A549 (cell line): ENCODE results near the gene FGF14. TPM values are rescaled to one million over a fixed set of nuclear protein-coding genes. Genes with fewer than 3 reads are reported as not detected.

ENCODE experiments used
- ATAC-seq, 2 experiments: fragments of 200-7000 bp in 1 of 2; fragments of >200 bp in 1 of 2; cut with Nextera tagmentation in 1 of 2; cut with Tn5 transposase in 1 of 2; 3 replicates each; pipeline versions ENCODE4 v1.8.0 to v1.9.1; 2018 to 2020; ENCODE audit warnings: mild to moderate bottlenecking in 1 of 2, moderate library complexity in 1 of 2
- CTCF ChIA-PET: fragments of 300-600 bp; sonication (Branson Sonifier 250); formaldehyde crosslinking; extraction: SDS; loops from one replicate; lab custom pipeline; 2021; ENCODE audit warnings: antibody characterized with exemption, inconsistent platforms; lab: Yijun Ruan, JAX
- POLR2A ChIA-PET: fragments of 350-600 bp; formaldehyde crosslinking; extraction: SDS; loops from one replicate; lab custom pipeline; 2021; ENCODE audit warnings: antibody characterized with exemption, inconsistent platforms; lab: Yijun Ruan, JAX
- DNase-seq, 2 experiments: peaks; one replicate each; pipeline versions ENCODE4 v3.0.0 to v3.0.0-alpha.2; 2011 to 2016; ENCODE audit warnings: low read depth in 1 of 2, low spot score in 1 of 2
- FAIRE-seq: peaks from 2 replicates; lab custom pipeline; 2011; peaks lifted over from hg19 to GRCh38; lab: Jason Lieb, UNC
- H3K27ac ChIP-seq, 2 experiments: fragments of >200 bp; sonication (Bioruptor Twin); formaldehyde crosslinking; 3 replicates each; pipeline ENCODE4 v1.5.1; 2016 to 2017
- H3K4me1 ChIP-seq: fragments of >200 bp; sonication (Bioruptor Twin); formaldehyde crosslinking; 3 replicates; pipeline ENCODE4 v1.6.1; 2016
- H3K4me2 ChIP-seq: fragments of >200 bp; sonication (Bioruptor Twin); formaldehyde crosslinking; 3 replicates; pipeline ENCODE4 v1.6.1; 2016
- H3K4me3 ChIP-seq: fragments of >200 bp; sonication (Bioruptor Twin); formaldehyde crosslinking; 3 replicates; pipeline ENCODE4 v1.5.1; 2016
- H3K9me3 ChIP-seq: fragments of >200 bp; sonication (Bioruptor Twin); formaldehyde crosslinking; 3 replicates; pipeline ENCODE4 v1.6.1; 2016
- BHLHE40 ChIP-seq: IDR thresholded peaks from 2 replicates; pipeline ENCODE4 v1.6.1; 2012; ENCODE audit warnings: low read depth, low read length, inconsistent platforms
- CBX2 ChIP-seq: fragments of 200-600 bp; sonication (generic); IDR thresholded peaks from 2 replicates; pipeline ENCODE4 v1.6.1; 2016; ENCODE audit warnings: low read depth, mild to moderate bottlenecking, borderline replicate concordance
- CEBPB ChIP-seq, 2 experiments: fragments of >200 bp in 1 of 2; sonication (Bioruptor Twin) in 1 of 2; formaldehyde crosslinking in 1 of 2; IDR thresholded peaks; 2 replicates each; pipeline ENCODE4 v1.6.1; 2012 to 2016
- CHD4 ChIP-seq: fragments of 200-600 bp; sonication (generic); IDR thresholded peaks from 2 replicates; pipeline ENCODE4 v1.6.1; 2016; ENCODE audit warnings: antibody characterized with exemption, mild to moderate bottlenecking, borderline replicate concordance
- FOSL2 ChIP-seq, 2 experiments: fragments of 450-650 bp in 1 of 2; fragments of >200 bp in 1 of 2; sonication (Bioruptor Twin) in 1 of 2; formaldehyde crosslinking; IDR thresholded peaks; 2 replicates each; pipeline versions ENCODE4 v1.5.0 to v1.6.1; 2016 to 2020; ENCODE audit warnings: mild to moderate bottlenecking in 1 of 2, moderate library complexity in 1 of 2
- HOXB5 ChIP-seq: fragments of 250-450 bp; sonication (Bioruptor Pico); IDR thresholded peaks from 2 replicates; pipeline ENCODE4 v1.5.0; 2020; ENCODE audit warnings: mild to moderate bottlenecking, moderate library complexity
- KDM1A ChIP-seq: fragments of 200-600 bp; sonication (generic); IDR thresholded peaks from 2 replicates; pipeline ENCODE4 v1.6.1; 2016; ENCODE audit warnings: low read depth, mild to moderate bottlenecking
- NR3C1 ChIP-seq: fragments of >200 bp; sonication (Bioruptor Twin); formaldehyde crosslinking; IDR thresholded peaks from 3 replicates; pipeline ENCODE4 v1.6.1; 2017
- PHF8 ChIP-seq: fragments of 200-600 bp; sonication (generic); IDR thresholded peaks from 2 replicates; pipeline ENCODE4 v1.6.1; 2016; ENCODE audit warnings: low read depth, mild to moderate bottlenecking, antibody characterized with exemption, moderate library complexity, borderline replicate concordance
- POLR2A ChIP-seq: IDR thresholded peaks from 2 replicates; pipeline ENCODE4 v1.6.1; 2012; ENCODE audit warnings: mild to moderate bottlenecking, low read length
- ZFP36 ChIP-seq: fragments of 450-650 bp; IDR thresholded peaks from 2 replicates; pipeline ENCODE4 v1.6.1; 2014; ENCODE audit warnings: borderline replicate concordance; ENCODE audit not compliant: partially characterized antibody
- ZNF302 ChIP-seq: fragments of 250-450 bp; sonication (Bioruptor Pico); IDR thresholded peaks from 2 replicates; pipeline ENCODE4 v1.9.0; 2021; ENCODE audit warnings: inconsistent platforms, mild to moderate bottlenecking, moderate library complexity
- WGBS: methylation state at CpG from one replicate; pipeline ENCODE4 v1.1.6; 2017; ENCODE audit errors: missing lambda C conversion rate; 5-methylcytosine and 5-hydroxymethylcytosine counted together
- polyA plus RNA-seq, 4 experiments: library from polyadenylated mRNA; depleted of rRNA in 3 of 4; stranded (reverse); fragments of >200 nt; fragmentation: RNase III in 1 of 4; extraction: RNeasy Plus Mini Kit Qiagen cat#74134 plus additional on column Dnase treatment in 1 of 4; gene quantifications; 2 replicates in 3 of 4; 3 replicates in 1 of 4; pipeline ENCODE4 v1.2.3, GENCODE V29; 2011 to 2017
- TF ChIP-seq, protein P1 (sequence below): fragments of >200 bp; sonication (Bioruptor Twin); formaldehyde crosslinking; IDR thresholded peaks from 3 replicates; pipeline ENCODE4 v1.5.1; 2016
- TF ChIP-seq, protein P2 (sequence below): fragments of >200 bp; sonication (Bioruptor Twin); formaldehyde crosslinking; IDR thresholded peaks from 3 replicates; pipeline ENCODE4 v1.6.1; 2016
- TF ChIP-seq, protein P3 (sequence below): fragments of >200 bp; sonication (Bioruptor Twin); formaldehyde crosslinking; IDR thresholded peaks from 2 replicates; pipeline ENCODE4 v1.6.1; 2016
- TF ChIP-seq, protein P4 (sequence below): IDR thresholded peaks from 2 replicates; pipeline ENCODE4 v1.6.1; 2012
- TF ChIP-seq, protein P5 (sequence below): fragments of 450-650 bp; IDR thresholded peaks from 2 replicates; pipeline ENCODE4 v1.6.1; 2014; ENCODE audit warnings: antibody characterized with exemption

The FGF14 gene
- polyA plus RNA-seq, 2 of the 4 experiments (the other 2 are of a cell fraction), result not detected

DNA sequence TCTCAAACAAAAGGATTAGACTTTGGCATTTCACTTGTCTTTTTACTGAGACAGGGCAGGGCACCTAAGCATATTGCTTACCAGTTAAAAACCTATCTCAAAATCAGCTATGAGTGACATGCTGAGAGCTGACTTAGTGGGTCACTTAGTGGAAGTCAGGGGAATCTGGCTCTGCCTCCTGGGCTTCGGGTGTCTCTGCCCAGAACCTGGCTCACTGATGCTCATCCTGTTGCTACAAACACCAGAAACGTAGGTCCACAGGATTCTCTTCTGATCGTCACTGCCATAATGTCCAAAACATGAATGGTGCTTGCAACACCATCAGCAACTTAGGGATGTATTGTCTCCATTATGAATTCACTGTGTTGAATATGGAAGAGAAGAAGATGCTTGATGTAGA is 673.2 kb downstream of the FGF14 start:
- POLR2A ChIA-PET, result no interaction called here

DNA sequence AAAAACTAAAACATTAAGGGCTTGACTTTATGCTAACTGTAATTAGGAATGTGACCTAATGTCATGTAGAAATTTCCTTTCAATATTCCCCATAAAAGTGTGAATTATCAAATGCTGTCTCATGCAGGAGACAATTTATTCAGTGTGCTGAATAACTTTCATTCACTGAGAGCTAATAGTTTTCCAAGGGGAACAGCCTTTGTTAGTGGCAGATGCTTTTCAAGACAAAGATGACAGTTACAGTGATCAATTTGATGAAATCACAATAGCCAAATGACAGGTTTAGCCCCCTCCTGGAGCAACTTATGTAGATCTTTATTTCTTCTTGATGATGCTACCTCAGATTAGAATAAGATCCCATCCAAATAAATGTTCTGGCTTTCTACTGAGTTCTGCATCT is 673.8 kb downstream of the FGF14 start:
- ATAC-seq, result no peak
- ChIA-PET CTCF (no interaction called here), POLR2A (no interaction called here)
- DNase-seq, result no peak
- FAIRE-seq, result no peak
- no peaks in the 10 kb centered on the region for H3K4me1 ChIP-seq
- H3K27ac ChIP-seq, result no peak overlapping the region
- H3K4me3 ChIP-seq, result no peak overlapping the region
- no peaks in the 10 kb centered on the region for H3K9me3 ChIP-seq
- no peak overlapping the region for H3K4me2 ChIP-seq
- TF ChIP-seq, protein P1, sequence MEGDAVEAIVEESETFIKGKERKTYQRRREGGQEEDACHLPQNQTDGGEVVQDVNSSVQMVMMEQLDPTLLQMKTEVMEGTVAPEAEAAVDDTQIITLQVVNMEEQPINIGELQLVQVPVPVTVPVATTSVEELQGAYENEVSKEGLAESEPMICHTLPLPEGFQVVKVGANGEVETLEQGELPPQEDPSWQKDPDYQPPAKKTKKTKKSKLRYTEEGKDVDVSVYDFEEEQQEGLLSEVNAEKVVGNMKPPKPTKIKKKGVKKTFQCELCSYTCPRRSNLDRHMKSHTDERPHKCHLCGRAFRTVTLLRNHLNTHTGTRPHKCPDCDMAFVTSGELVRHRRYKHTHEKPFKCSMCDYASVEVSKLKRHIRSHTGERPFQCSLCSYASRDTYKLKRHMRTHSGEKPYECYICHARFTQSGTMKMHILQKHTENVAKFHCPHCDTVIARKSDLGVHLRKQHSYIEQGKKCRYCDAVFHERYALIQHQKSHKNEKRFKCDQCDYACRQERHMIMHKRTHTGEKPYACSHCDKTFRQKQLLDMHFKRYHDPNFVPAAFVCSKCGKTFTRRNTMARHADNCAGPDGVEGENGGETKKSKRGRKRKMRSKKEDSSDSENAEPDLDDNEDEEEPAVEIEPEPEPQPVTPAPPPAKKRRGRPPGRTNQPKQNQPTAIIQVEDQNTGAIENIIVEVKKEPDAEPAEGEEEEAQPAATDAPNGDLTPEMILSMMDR, result no peak
- TF ChIP-seq POLR2A (no peak), PHF8 (no peak), FOSL2 (IDR thresholded peaks at IDR 0.05) (no peak), FOSL2 (CRISPR knock-in tag; IDR thresholded peaks at IDR 0.05) (no peak), CEBPB (IDR thresholded peaks at IDR 0.05) (no peak), CBX2 (no peak), BHLHE40 (no peak), HOXB5 (CRISPR knock-in tag) (no peak), ZNF302 (CRISPR knock-in tag) (no peak), ZFP36 (no peak), NR3C1 (no peak), CHD4 (no peak), KDM1A (no peak)
- TF ChIP-seq, protein P2, sequence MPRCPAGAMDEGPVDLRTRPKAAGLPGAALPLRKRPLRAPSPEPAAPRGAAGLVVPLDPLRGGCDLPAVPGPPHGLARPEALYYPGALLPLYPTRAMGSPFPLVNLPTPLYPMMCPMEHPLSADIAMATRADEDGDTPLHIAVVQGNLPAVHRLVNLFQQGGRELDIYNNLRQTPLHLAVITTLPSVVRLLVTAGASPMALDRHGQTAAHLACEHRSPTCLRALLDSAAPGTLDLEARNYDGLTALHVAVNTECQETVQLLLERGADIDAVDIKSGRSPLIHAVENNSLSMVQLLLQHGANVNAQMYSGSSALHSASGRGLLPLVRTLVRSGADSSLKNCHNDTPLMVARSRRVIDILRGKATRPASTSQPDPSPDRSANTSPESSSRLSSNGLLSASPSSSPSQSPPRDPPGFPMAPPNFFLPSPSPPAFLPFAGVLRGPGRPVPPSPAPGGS, result no peak
- TF ChIP-seq, protein P3, sequence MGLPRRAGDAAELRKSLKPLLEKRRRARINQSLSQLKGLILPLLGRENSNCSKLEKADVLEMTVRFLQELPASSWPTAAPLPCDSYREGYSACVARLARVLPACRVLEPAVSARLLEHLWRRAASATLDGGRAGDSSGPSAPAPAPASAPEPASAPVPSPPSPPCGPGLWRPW, result no peak
- TF ChIP-seq, protein P4, sequence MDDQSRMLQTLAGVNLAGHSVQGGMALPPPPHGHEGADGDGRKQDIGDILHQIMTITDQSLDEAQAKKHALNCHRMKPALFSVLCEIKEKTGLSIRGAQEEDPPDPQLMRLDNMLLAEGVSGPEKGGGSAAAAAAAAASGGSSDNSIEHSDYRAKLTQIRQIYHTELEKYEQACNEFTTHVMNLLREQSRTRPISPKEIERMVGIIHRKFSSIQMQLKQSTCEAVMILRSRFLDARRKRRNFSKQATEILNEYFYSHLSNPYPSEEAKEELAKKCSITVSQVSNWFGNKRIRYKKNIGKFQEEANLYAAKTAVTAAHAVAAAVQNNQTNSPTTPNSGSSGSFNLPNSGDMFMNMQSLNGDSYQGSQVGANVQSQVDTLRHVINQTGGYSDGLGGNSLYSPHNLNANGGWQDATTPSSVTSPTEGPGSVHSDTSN, result no peak

More for the DNA sequence above, 673.2 kb downstream of the FGF14 start:
- CTCF ChIA-PET, result no interaction called here
- Histone ChIP-seq H3K27ac (no peak overlapping the region), H3K4me2 (no peak overlapping the region), H3K4me1 (no peaks in the 10 kb centered on the region), H3K9me3 (no peaks in the 10 kb centered on the region), H3K4me3 (no peak overlapping the region)
- FAIRE-seq, result no peak
- DNase-seq, result no peak
- 72% methylated on average over 2 of the region's 3 CpGs for WGBS
- TF ChIP-seq, protein P2, result no peak
- TF ChIP-seq, protein P1, result no peak
- TF ChIP-seq, protein P5, sequence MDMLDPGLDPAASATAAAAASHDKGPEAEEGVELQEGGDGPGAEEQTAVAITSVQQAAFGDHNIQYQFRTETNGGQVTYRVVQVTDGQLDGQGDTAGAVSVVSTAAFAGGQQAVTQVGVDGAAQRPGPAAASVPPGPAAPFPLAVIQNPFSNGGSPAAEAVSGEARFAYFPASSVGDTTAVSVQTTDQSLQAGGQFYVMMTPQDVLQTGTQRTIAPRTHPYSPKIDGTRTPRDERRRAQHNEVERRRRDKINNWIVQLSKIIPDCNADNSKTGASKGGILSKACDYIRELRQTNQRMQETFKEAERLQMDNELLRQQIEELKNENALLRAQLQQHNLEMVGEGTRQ, result no peak
- no peak for TF ChIP-seq NR3C1
- no peak for ATAC-seq
